Loucy (cell line): ENCODE results near the gene PRKD2.

Experiments
- CTCF ChIP-seq: fragments of 200-600 bp; sonication (generic); conservative IDR thresholded peaks from 2 replicates; pipeline ENCODE4 v1.5.1; 2014; ENCODE audit warnings: mild to moderate bottlenecking, antibody characterized with exemption, low read length
- EZH2phosphoT487 ChIP-seq: fragments of 200-600 bp; IDR thresholded peaks from 2 replicates; pipeline ENCODE4 v1.6.1; 2018; ENCODE audit warnings: antibody characterized with exemption, mild to moderate bottlenecking, moderate library complexity, borderline replicate concordance

- no peak for TF ChIP-seq CTCF
- no peak for TF ChIP-seq EZH2phosphoT487
Measured at GRCh38 chr19:46745030-46745429, 28.1 kb upstream of the PRKD2 start.
